H1 (cell line): ENCODE results near the gene NTN4. TPM values are rescaled to one million over a fixed set of nuclear protein-coding genes. Genes with fewer than 3 reads are reported as not detected.

ENCODE experiments used
- JUN ChIP-seq: IDR thresholded peaks from 2 replicates; pipeline ENCODE4 v1.6.1; 2011; ENCODE audit warnings: low read depth, mild to moderate bottlenecking, improper control_type of control experiment, low read length
- polyA plus RNA-seq, 7 experiments: library from polyadenylated mRNA; depleted of rRNA in 3 of 7; stranded (reverse) in 5 of 7; unstranded in 2 of 7; fragments of >200 nt in 5 of 7; fragments of 200-250 nt in 2 of 7; gene quantifications; 1 replicate in 5 of 7; 2 replicates in 1 of 7; 4 replicates in 1 of 7; pipeline versions ENCODE4 v1.2.1 to v1.2.3, GENCODE V29; 2011 to 2013; ENCODE audit warnings: missing spikeins in 2 of 7, mixed read lengths in 2 of 7
- total RNA-seq: library from RNA; stranded (reverse); fragmentation: NEBNext Ultra II Directional; extraction: Animal tissue kit (Norgen Biotek cat#: 25700); gene quantifications from 2 replicates; pipeline ENCODE4 v1.2.1, GENCODE V29; 2021

The NTN4 gene
- total and polyA plus RNA-seq, 2 of the 8 experiments (the other 6 are each of a cell fraction or from before 2014, with no cell fraction given): 0.74 to 1.3 TPM

- no peak for TF ChIP-seq JUN
- TF ChIP-seq, all 59 proteins: peak for 0
Measured at GRCh38 chr12:95741635-95742034, 48.9 kb downstream of the NTN4 start (continued).
